Mesenchymal stem cell (in vitro differentiated cells and primary cell): ENCODE data around the gene ALG12.

Source experiments
- DNase-seq: peaks from one replicate; pipeline ENCODE4 v3.0.0-alpha.2; 2013
- H2AFZ ChIP-seq: one replicate; pipeline ENCODE4 v1.6.1; 2013; ENCODE audit warnings: low read depth, mild to moderate bottlenecking, control low read depth, inconsistent platforms, low read length, moderate library complexity
- H2AK5ac ChIP-seq: 2 replicates; pipeline ENCODE4 v1.6.1; 2013; ENCODE audit warnings: low read length, moderate library complexity, mild to moderate bottlenecking, inconsistent platforms; ENCODE audit not compliant: severe bottlenecking
- H2BK120ac ChIP-seq: one replicate; pipeline ENCODE4 v1.6.1; 2013; ENCODE audit warnings: low read depth, mild to moderate bottlenecking, inconsistent platforms, low read length, moderate library complexity
- H2BK12ac ChIP-seq, 2 experiments: one replicate each; pipeline ENCODE4 v1.6.1; 2013; ENCODE audit warnings: inconsistent platforms in 2 of 2, low read length in 2 of 2, mild to moderate bottlenecking in 2 of 2, moderate library complexity in 2 of 2, control low read depth in 1 of 2
- H2BK15ac ChIP-seq: one replicate; pipeline ENCODE4 v1.6.1; 2013; ENCODE audit warnings: mild to moderate bottlenecking, low read depth, inconsistent platforms; ENCODE audit not compliant: poor library complexity, severe bottlenecking
- H2BK5ac ChIP-seq: 2 replicates; pipeline ENCODE4 v1.6.1; 2013; ENCODE audit warnings: low read depth, mild to moderate bottlenecking, low read length, control low read depth, inconsistent platforms; ENCODE audit not compliant: poor library complexity, severe bottlenecking
- H3K14ac ChIP-seq, 2 experiments: one replicate each; pipeline ENCODE4 v1.6.1; 2013; ENCODE audit warnings: inconsistent platforms in 2 of 2, low read length in 2 of 2, control low read depth in 1 of 2, mild to moderate bottlenecking in 1 of 2, moderate library complexity in 1 of 2
- H3K18ac ChIP-seq, 2 experiments: one replicate each; pipeline ENCODE4 v1.6.1; 2013; ENCODE audit warnings: inconsistent platforms in 2 of 2, low read length in 2 of 2, control low read depth in 1 of 2, low read depth in 1 of 2, mild to moderate bottlenecking in 1 of 2
- H3K23ac ChIP-seq, 2 experiments: one replicate each; pipeline ENCODE4 v1.6.1; 2013; ENCODE audit warnings: inconsistent platforms in 2 of 2, low read length in 2 of 2, mild to moderate bottlenecking in 2 of 2, moderate library complexity in 2 of 2, control low read depth in 1 of 2
- H3K27ac ChIP-seq: 2 replicates; pipeline ENCODE4 v1.5.1; 2013; ENCODE audit warnings: mild to moderate bottlenecking, moderate library complexity, low read length, control low read depth, inconsistent platforms; ENCODE audit not compliant: poor library complexity, severe bottlenecking
- H3K27me3 ChIP-seq, 2 experiments: 2 replicates each; pipeline versions ENCODE4 v1.6.1 to v1.7.0; 2013; ENCODE audit warnings: low read length in 2 of 2, mild to moderate bottlenecking in 2 of 2, moderate library complexity in 2 of 2, control low read depth in 1 of 2, inconsistent platforms in 1 of 2; ENCODE audit not compliant: control insufficient read depth in 1 of 2, insufficient read depth in 1 of 2
- H3K36me3 ChIP-seq, 2 experiments: 2 replicates each; pipeline versions ENCODE4 v1.6.1 to v1.7.0; 2013; ENCODE audit warnings: low read length in 2 of 2, control low read depth in 1 of 2, inconsistent platforms in 1 of 2, low read depth in 1 of 2, mild to moderate bottlenecking in 1 of 2; ENCODE audit not compliant: insufficient read depth in 2 of 2, control insufficient read depth in 1 of 2
- H3K4ac ChIP-seq, 2 experiments: one replicate each; pipeline ENCODE4 v1.6.1; 2013; ENCODE audit warnings: inconsistent platforms in 2 of 2, low read length in 2 of 2, mild to moderate bottlenecking in 2 of 2, moderate library complexity in 2 of 2, control low read depth in 1 of 2, low read depth in 1 of 2
- H3K4me1 ChIP-seq: 2 replicates; pipeline ENCODE4 v1.6.1; 2013; ENCODE audit warnings: low read depth, low read length, control low read depth; ENCODE audit not compliant: control insufficient read depth, insufficient read depth
- H3K4me2 ChIP-seq: 2 replicates; pipeline ENCODE4 v1.6.1; 2013; ENCODE audit warnings: low read length, mild to moderate bottlenecking, inconsistent platforms; ENCODE audit not compliant: poor library complexity, severe bottlenecking
- H3K4me3 ChIP-seq, 2 experiments: 2 replicates each; pipeline versions ENCODE4 v1.5.1 to v1.7.0; 2013; ENCODE audit warnings: low read length in 2 of 2, mild to moderate bottlenecking in 2 of 2, control low read depth in 1 of 2, low read depth in 1 of 2; ENCODE audit not compliant: insufficient read depth in 1 of 2
- H3K79me1 ChIP-seq: replicated peaks from 2 replicates; pipeline ENCODE4 v1.6.1; 2013; ENCODE audit warnings: mild to moderate bottlenecking, control low read depth, low read length, inconsistent platforms; ENCODE audit not compliant: poor library complexity, severe bottlenecking
- H3K9ac ChIP-seq: 2 replicates; pipeline ENCODE4 v1.7.0; 2013; ENCODE audit warnings: mild to moderate bottlenecking, low read length, moderate library complexity
- H3K9me3 ChIP-seq: 2 replicates; pipeline ENCODE4 v1.7.0; 2013; ENCODE audit warnings: mild to moderate bottlenecking, low read length; ENCODE audit not compliant: control insufficient read depth
- H4K8ac ChIP-seq: one replicate; pipeline ENCODE4 v1.6.1; 2013; ENCODE audit warnings: inconsistent platforms, mild to moderate bottlenecking, low read length, moderate library complexity
- H4K91ac ChIP-seq: one replicate; pipeline ENCODE4 v1.6.1; 2013; ENCODE audit warnings: mild to moderate bottlenecking, low read length, inconsistent platforms
- WGBS: methylation state at CpG from one replicate; pipeline ENCODE4 v1.1.7; 2013; ENCODE audit warnings: mixed read lengths; 5-methylcytosine and 5-hydroxymethylcytosine counted together

Gene ALG12

DNA sequence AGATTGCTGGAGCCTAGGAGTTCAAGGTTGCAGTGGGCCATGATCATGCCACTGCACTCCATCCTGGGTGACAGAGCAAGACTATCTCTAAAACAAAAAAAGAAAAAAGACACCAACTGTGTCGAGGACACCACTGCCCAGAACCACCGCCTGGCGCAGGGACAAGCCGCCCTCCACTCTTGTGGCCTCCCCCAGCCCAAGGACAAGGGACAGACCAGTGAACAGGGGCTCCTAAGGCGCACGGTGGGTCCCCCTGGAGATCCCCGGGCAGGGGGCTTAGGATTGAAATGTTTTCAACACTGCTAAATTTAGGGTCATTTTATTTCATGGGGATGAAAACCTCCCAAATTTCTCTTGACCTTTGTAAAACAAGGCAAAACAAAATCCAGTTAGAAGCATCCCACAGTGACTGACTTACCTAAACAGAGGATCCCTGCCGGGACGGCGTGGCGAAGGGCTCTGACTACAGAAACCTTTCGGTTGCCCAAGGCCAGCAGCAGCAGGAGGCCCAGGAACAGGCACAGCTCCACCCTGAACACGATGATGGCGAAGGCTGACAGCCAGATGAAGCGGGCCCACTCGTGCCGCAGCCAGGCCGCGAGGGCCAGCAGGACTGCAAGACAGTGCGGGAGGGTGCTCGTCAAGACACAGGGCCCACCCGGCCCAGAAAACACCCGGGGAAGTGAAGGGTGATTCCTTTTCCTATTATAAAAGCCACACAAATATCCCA is 8.6 kb downstream of the ALG12 start:
- H3K4me3 ChIP-seq: no peak overlapping the region
- no peak overlapping the region for H4K91ac ChIP-seq
- no peak overlapping the region for H3K18ac ChIP-seq
- H2AK5ac ChIP-seq: no peak overlapping the region
- H2BK12ac ChIP-seq: no peak overlapping the region
- H3K27me3 ChIP-seq: no peaks in the 10 kb centered on the region
- WGBS: 96% methylated on average over 23 of the region's 23 CpGs
- H2BK5ac ChIP-seq: no peak overlapping the region
- H3K4me2 ChIP-seq: no peak overlapping the region
- no peaks in the 10 kb centered on the region for H3K9me3 ChIP-seq
- no peak overlapping the region for H2BK15ac ChIP-seq
- no peak overlapping the region for H4K8ac ChIP-seq
- H3K14ac ChIP-seq: no peak overlapping the region
- no peaks in the 10 kb centered on the region for H3K4me1 ChIP-seq
- H3K36me3 ChIP-seq: peaks cover 36 to 81% of the 10 kb centered on the region in 2 experiments
- H3K4ac ChIP-seq: no peak overlapping the region
- H3K79me1 ChIP-seq: peaks cover 28% of the 10 kb centered on the region
- H3K27ac ChIP-seq: no peak overlapping the region
- no peak overlapping the region for H3K23ac ChIP-seq
- H2AFZ ChIP-seq: no peak overlapping the region
- no peak for DNase-seq
- H2BK120ac ChIP-seq: no peak overlapping the region
- no peak overlapping the region for H3K9ac ChIP-seq

GRCh38 chr22:49907807-49908206 is 10.4 kb downstream of the ALG12 start:
- Histone ChIP-seq H3K14ac (no peak overlapping the region), H3K79me1 (peaks cover 23% of the 10 kb centered on the region), H2AK5ac (no peak overlapping the region), H4K8ac (no peak overlapping the region), H3K18ac (no peak overlapping the region), H3K36me3 (peaks cover 42 to 80% of the 10 kb centered on the region in 2 experiments), H3K4me2 (no peak overlapping the region), H2BK5ac (no peak overlapping the region), H2BK120ac (no peak overlapping the region), H3K27me3 (no peaks in the 10 kb centered on the region), H3K4ac (no peak overlapping the region), H3K9ac (no peak overlapping the region), H3K9me3 (no peaks in the 10 kb centered on the region), H2AFZ (no peak overlapping the region), H2BK15ac (no peak overlapping the region), H3K4me3 (no peak overlapping the region), H3K27ac (no peak overlapping the region), H3K4me1 (peaks cover 2% of the 10 kb centered on the region), H4K91ac (no peak overlapping the region), H2BK12ac (no peak overlapping the region), H3K23ac (no peak overlapping the region)
- 97% methylated on average over 18 of the region's 19 CpGs for WGBS
- DNase-seq: no peak

DNA sequence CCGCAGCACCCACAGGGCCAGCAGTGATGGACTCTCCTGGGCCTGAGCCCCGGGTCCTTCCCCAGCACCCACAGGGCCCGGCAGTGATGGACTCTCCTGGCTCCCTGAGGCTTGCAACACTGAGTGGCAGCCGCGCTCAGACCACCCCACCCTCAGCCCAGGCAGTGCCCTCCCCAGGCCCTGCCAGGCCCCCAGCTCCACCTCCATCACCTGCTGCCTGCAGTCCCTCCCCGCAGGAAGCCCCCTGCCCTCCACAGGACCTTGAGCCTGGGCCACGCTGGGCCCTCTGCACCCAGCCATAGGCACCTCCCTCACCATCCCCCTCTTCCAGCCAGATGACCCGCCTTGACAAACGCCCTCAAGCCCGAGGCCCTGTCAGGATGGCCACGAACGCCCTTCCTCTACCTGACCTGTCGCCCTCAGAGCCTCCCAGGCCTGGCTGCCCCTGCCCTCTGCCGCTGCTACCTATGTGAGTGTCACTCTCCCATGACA is 11.4 kb downstream of the ALG12 start:
- no peak for DNase-seq
- 93% methylated on average over 14 of the region's 14 CpGs for WGBS
- H4K8ac ChIP-seq: no peak overlapping the region

DNA sequence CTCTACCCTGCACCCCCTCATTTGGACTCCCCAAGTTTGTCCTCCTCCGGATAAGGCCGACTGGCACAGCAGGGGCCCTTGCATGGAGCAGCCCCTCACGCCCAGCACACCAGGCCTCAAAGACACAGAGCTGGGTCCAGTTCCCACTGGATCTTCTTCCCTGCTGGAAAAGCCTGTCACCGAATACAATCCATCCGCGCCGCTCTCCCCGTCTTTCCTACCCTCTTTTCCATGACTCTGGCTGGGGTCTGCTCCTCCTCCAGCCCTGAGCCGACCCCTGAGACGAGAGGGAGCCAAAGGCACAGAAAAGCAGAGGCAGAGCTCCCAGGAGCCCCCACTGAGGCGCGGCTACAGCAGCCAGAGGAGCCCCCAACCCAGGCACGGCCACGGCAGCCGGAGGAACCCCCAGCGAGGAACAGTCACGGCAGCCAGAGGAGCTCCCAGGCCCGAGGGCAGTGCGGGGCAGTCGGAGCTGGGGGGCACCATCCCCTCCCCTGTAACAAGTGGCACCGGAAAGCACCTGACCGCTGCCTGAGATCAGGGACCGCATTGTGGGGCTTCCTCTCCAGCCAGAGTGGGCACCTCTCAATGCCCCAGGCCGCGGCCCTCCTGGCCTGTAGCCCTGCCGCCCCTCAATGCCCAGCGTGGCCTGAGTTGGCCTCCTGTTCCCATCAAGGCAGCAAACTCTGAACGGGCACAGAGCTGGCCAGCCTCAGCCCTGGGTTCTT is 12.0 kb downstream of the ALG12 start:
- H3K27me3 ChIP-seq: no peaks in the 10 kb centered on the region
- H3K4me2 ChIP-seq: no peak overlapping the region
- H2BK5ac ChIP-seq: no peak overlapping the region
- H3K79me1 ChIP-seq: peaks cover 23% of the 10 kb centered on the region
- H3K9ac ChIP-seq: no peak overlapping the region
- no peak overlapping the region for H4K8ac ChIP-seq
- H2BK12ac ChIP-seq: no peak overlapping the region
- no peak overlapping the region for H3K4ac ChIP-seq
- no peak overlapping the region for H3K18ac ChIP-seq
- no peak overlapping the region for H2AFZ ChIP-seq
- H3K27ac ChIP-seq: no peak overlapping the region
- DNase-seq: no peak
- no peak overlapping the region for H4K91ac ChIP-seq
- H3K4me1 ChIP-seq: peaks cover 2% of the 10 kb centered on the region
- 96% methylated on average over 28 of the region's 28 CpGs for WGBS
- no peak overlapping the region for H3K4me3 ChIP-seq
- no peaks in the 10 kb centered on the region for H3K9me3 ChIP-seq
- no peak overlapping the region for H3K23ac ChIP-seq
- no peak overlapping the region for H2BK120ac ChIP-seq
- no peak overlapping the region for H3K14ac ChIP-seq
- H3K36me3 ChIP-seq: peaks cover 49 to 85% of the 10 kb centered on the region in 2 experiments
- no peak overlapping the region for H2AK5ac ChIP-seq
- H2BK15ac ChIP-seq: no peak overlapping the region

More for the DNA sequence above, 11.4 kb downstream of the ALG12 start:
- Histone ChIP-seq H3K4ac (no peak overlapping the region), H3K4me1 (peaks cover 2% of the 10 kb centered on the region), H3K36me3 (peaks cover 43 to 81% of the 10 kb centered on the region in 2 experiments), H2AFZ (no peak overlapping the region), H3K4me3 (no peak overlapping the region), H3K14ac (peak overlapping the region in 1 of 2 experiments; percentile 20), H2BK15ac (no peak overlapping the region), H3K23ac (no peak overlapping the region), H3K9me3 (no peaks in the 10 kb centered on the region), H2AK5ac (no peak overlapping the region), H3K18ac (no peak overlapping the region), H3K27me3 (no peaks in the 10 kb centered on the region), H2BK120ac (no peak overlapping the region), H2BK5ac (no peak overlapping the region), H3K27ac (no peak overlapping the region), H3K4me2 (no peak overlapping the region), H4K91ac (no peak overlapping the region), H3K79me1 (peaks cover 23% of the 10 kb centered on the region), H2BK12ac (no peak overlapping the region), H3K9ac (no peak overlapping the region)
